ENCODE measurements around the gene PCDHB11. TPM values are rescaled to one million over a fixed set of nuclear protein-coding genes. Genes with fewer than 3 reads are reported as not detected.
"Not testable (repeated sequence)": the region's sequence is repeated elsewhere in the genome, so short reads cannot be mapped to it uniquely, and the experiment has no call there.

The PCDHB11 gene
- total RNA-seq, 6 experiments from 2014 or later: 0.33 to 0.54 (median 0.47) TPM

DNA sequence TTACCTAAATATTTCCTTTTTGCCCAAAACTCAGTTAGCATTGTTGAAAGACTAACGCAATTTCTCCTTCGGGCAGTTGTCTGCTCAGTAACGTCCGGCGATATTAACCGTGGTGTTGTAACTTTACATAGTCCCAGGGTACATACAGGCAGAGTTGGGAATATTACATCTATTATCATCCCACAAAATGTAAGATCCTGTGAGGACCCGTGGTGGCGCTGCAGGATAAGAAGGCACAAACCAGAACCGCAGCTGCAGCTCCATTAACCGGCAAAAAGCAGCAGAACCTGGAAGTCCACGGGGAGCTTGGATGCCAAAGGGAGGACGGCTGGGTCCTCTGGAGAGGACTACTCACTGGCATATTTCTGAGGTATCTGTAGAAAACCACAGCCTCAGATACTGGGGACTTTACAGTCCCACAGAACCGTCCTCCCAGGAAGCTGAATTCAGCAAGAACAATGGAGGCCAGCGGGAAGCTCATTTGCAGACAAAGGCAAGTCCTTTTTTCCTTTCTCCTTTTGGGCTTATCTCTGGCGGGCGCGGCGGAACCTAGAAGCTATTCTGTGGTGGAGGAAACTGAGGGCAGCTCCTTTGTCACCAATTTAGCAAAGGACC is 21.7 kb upstream of the PCDHB11 start, which contains the start of gene PCDHB8:
Gene PCDHB8, plus strand, starts transcription at position 214 of the 615 bp plus-strand sequence. Its CDS starts 245 bp downstream, at position 459.
- not testable (repeated sequence) for H3K27me3 Mint-ChIP-seq (ENCODE audit: insufficient read depth); H3K36me3 Mint-ChIP-seq (ENCODE audit: low read depth); H3K27ac Mint-ChIP-seq; H3K9me3 Mint-ChIP-seq; H3K4me3 Mint-ChIP-seq
- TF ChIP-seq, protein P1, sequence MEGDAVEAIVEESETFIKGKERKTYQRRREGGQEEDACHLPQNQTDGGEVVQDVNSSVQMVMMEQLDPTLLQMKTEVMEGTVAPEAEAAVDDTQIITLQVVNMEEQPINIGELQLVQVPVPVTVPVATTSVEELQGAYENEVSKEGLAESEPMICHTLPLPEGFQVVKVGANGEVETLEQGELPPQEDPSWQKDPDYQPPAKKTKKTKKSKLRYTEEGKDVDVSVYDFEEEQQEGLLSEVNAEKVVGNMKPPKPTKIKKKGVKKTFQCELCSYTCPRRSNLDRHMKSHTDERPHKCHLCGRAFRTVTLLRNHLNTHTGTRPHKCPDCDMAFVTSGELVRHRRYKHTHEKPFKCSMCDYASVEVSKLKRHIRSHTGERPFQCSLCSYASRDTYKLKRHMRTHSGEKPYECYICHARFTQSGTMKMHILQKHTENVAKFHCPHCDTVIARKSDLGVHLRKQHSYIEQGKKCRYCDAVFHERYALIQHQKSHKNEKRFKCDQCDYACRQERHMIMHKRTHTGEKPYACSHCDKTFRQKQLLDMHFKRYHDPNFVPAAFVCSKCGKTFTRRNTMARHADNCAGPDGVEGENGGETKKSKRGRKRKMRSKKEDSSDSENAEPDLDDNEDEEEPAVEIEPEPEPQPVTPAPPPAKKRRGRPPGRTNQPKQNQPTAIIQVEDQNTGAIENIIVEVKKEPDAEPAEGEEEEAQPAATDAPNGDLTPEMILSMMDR (IDR thresholded peaks at IDR 0.05): peak; percentile 46
- H3K4me1 Mint-ChIP-seq (ENCODE audit: low read depth): peaks cover 11% of the 10 kb centered on the region
- peak; percentile 8 for DNase-seq

DNA sequence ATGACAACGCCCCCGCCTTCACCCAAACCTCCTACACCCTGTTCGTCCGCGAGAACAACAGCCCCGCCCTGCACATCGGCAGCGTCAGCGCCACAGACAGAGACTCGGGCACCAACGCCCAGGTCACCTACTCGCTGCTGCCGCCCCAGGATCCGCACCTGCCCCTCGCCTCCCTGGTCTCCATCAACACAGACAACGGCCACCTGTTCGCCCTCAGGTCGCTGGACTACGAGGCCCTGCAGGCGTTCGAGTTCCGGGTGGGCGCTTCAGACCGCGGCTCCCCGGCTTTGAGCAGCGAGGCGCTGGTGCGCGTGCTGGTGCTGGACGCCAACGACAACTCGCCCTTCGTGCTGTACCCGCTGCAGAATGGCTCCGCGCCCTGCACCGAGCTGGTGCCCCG is 20.1 kb upstream of the PCDHB11 start:
- H3K4me1 Mint-ChIP-seq (ENCODE audit: low read depth): peaks cover 15% of the 10 kb centered on the region
- DNase-seq; H3K36me3 Mint-ChIP-seq (ENCODE audit: low read depth); H3K27me3 Mint-ChIP-seq (ENCODE audit: insufficient read depth); H3K9me3 Mint-ChIP-seq; H3K27ac Mint-ChIP-seq; H3K4me3 Mint-ChIP-seq: not testable (repeated sequence)

- H3K9me3 Mint-ChIP-seq: peaks cover 12% of the 10 kb centered on the region
- H3K4me3 Mint-ChIP-seq; H3K27me3 Mint-ChIP-seq (ENCODE audit: insufficient read depth); DNase-seq; H3K27ac Mint-ChIP-seq: not testable (repeated sequence)
- peaks cover 10% of the 10 kb centered on the region for H3K36me3 Mint-ChIP-seq (ENCODE audit: low read depth)
- peaks cover 15% of the 10 kb centered on the region for H3K4me1 Mint-ChIP-seq (ENCODE audit: low read depth)
Observed at GRCh38 chr5:141179876-141180275, 19.6 kb upstream of the PCDHB11 start.

- Mint-ChIP-seq H3K4me3 (no peak overlapping the region), H3K27ac (no peak overlapping the region)
Observed at GRCh38 chr5:141180313-141180712, 19.1 kb upstream of the PCDHB11 start.

GRCh38 chr5:141182248-141182647 is 17.2 kb upstream of the PCDHB11 start, which contains the start of gene PCDHB16:
Gene PCDHB16, plus strand, starts transcription at chr5:141182387. Its CDS starts 173 bp downstream, at chr5:141182560.
- TF ChIP-seq, protein P1 (IDR thresholded peaks at IDR 0.05): peak; percentile 78
- Mint-ChIP-seq H3K36me3 (ENCODE audit: low read depth) (peaks cover 12% of the 10 kb centered on the region), H3K27ac (no peak within 1 kb of the TSS; the same call in 1 of the 2 replicates), H3K4me1 (ENCODE audit: low read depth) (peaks cover 20% of the 10 kb centered on the region), H3K27me3 (ENCODE audit: insufficient read depth) (peaks cover 8% of the 10 kb centered on the region), H3K9me3 (peaks cover 16% of the 10 kb centered on the region), H3K4me3 (peak within 1 kb of the TSS; percentile 82)
- DNase-seq: peak; percentile 62

More at GRCh38 chr5:141180313-141180712, 19.1 kb upstream of the PCDHB11 start:
- Mint-ChIP-seq H3K36me3 (ENCODE audit: low read depth) (peaks cover 12% of the 10 kb centered on the region), H3K9me3 (peaks cover 16% of the 10 kb centered on the region), H3K4me1 (ENCODE audit: low read depth) (peaks cover 15% of the 10 kb centered on the region), H3K27me3 (ENCODE audit: insufficient read depth) (peaks cover 8% of the 10 kb centered on the region; the same call in 1 of the 2 replicates)
- TF ChIP-seq, protein P1 (IDR thresholded peaks at IDR 0.05): no peak
- DNase-seq: no peak

- not testable (repeated sequence) for DNase-seq, H3K4me3 Mint-ChIP-seq, H3K27ac Mint-ChIP-seq
- Mint-ChIP-seq H3K36me3 (ENCODE audit: low read depth) (peaks cover 17% of the 10 kb centered on the region), H3K9me3 (peaks cover 21% of the 10 kb centered on the region), H3K27me3 (ENCODE audit: insufficient read depth) (peaks cover 12% of the 10 kb centered on the region), H3K4me1 (ENCODE audit: low read depth) (peaks cover 27% of the 10 kb centered on the region)
Observed at GRCh38 chr5:141184117-141184855, 15.1 kb upstream of the PCDHB11 start.
